ENCODE results near the gene BBOX1.

Gene BBOX1

DNA sequence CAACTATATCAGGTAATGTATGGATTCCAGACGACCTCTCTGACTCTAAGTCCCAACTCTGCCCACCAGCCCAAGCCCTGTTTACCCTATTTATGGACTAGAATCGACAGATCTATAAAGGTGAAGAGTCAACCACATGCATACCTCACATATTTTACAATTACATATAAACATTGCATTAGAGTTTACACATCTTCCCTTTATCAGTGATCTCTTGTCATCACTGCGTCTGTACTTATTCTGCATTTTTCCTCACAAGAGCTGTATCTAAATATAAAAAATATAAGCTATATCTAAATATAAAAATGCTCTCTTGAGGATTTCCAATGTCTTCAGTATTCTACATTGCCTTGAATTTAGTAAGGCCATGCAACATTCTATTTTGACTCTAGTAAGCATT, 38.2 kb upstream of the BBOX1 start:
- Histone ChIP-seq H3K9me3 (ENCODE audit: low read length) (no peaks in the 10 kb centered on the region), H3K36me3 (ENCODE audit: insufficient read depth, low read length) (no peaks in the 10 kb centered on the region), H4K20me1 (ENCODE audit: insufficient read depth, low read length) (no peaks in the 10 kb centered on the region), H3K4me2 (ENCODE audit: low read length) (peak overlapping the region; percentile 54), H3F3A (ENCODE audit: insufficient read depth, low read length) (no peaks in the 10 kb centered on the region), H3K4me1 (ENCODE audit: insufficient read depth, low read length, severe bottlenecking) (peaks cover 95% of the 10 kb centered on the region), H2AFZ (ENCODE audit: low read length) (no peak overlapping the region), H3K9ac (ENCODE audit: low read length) (no peak overlapping the region), H3K4me3 (ENCODE audit: low read depth, low read length, poor library complexity, severe bottlenecking) (no peak overlapping the region), H3K27ac (ENCODE audit: low read depth, low read length, poor library complexity, severe bottlenecking) (peak overlapping the region; percentile 88), H3K27me3 (ENCODE audit: insufficient read depth, low read length) (no peaks in the 10 kb centered on the region), H3K79me2 (ENCODE audit: insufficient read depth, low read length) (no peaks in the 10 kb centered on the region), H3K9me2 (ENCODE audit: low read depth, low read length) (no peaks in the 10 kb centered on the region)
- TF ChIP-seq EZH2 (IDR thresholded peaks at IDR 0.05; ENCODE audit: borderline replicate concordance, low read length) (no peak), CTCF (IDR thresholded peaks at IDR 0.05; ENCODE audit: low read length) (no peak)

DNA sequence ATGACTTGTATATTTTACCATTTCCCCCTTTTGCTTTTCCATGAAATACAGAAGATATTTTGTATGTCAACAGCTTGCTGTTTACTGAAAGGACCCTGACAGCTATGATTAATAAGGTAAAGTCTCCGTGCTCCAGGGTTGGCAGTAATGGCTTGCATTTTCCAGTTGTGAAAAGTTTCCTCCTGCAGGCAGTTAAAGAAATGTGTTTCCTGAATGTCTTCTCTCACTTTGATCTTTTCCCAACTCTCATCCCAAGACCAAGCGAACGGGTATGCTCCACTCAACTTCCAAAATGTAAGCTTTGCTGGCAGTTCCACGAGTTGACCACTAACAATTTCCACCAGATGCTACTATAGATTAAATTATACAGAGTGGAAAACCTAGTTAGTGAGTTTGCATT, 37.8 kb upstream of the BBOX1 start:
- peaks cover 95% of the 10 kb centered on the region for H3K4me1 ChIP-seq (ENCODE audit: insufficient read depth, low read length, severe bottlenecking)
- no peaks in the 10 kb centered on the region for H3K9me3 ChIP-seq (ENCODE audit: low read length)
- H3K27ac ChIP-seq (ENCODE audit: low read depth, low read length, poor library complexity, severe bottlenecking): peak overlapping the region; percentile 88
- no peak overlapping the region for H2AFZ ChIP-seq (ENCODE audit: low read length)
- H4K20me1 ChIP-seq (ENCODE audit: insufficient read depth, low read length): no peaks in the 10 kb centered on the region
- TF ChIP-seq CTCF (IDR thresholded peaks at IDR 0.05; ENCODE audit: low read length) (no peak), EZH2 (IDR thresholded peaks at IDR 0.05; ENCODE audit: borderline replicate concordance, low read length) (no peak)
- H3K9ac ChIP-seq (ENCODE audit: low read length): peak overlapping the region; percentile 47
- H3K36me3 ChIP-seq (ENCODE audit: insufficient read depth, low read length): no peaks in the 10 kb centered on the region
- H3K9me2 ChIP-seq (ENCODE audit: low read depth, low read length): no peaks in the 10 kb centered on the region
- peak overlapping the region; percentile 5 for H3K4me3 ChIP-seq (ENCODE audit: low read depth, low read length, poor library complexity, severe bottlenecking)
- H3K4me2 ChIP-seq (ENCODE audit: low read length): peak overlapping the region; percentile 54
- no peaks in the 10 kb centered on the region for H3F3A ChIP-seq (ENCODE audit: insufficient read depth, low read length)
- H3K27me3 ChIP-seq (ENCODE audit: insufficient read depth, low read length): no peaks in the 10 kb centered on the region
- no peaks in the 10 kb centered on the region for H3K79me2 ChIP-seq (ENCODE audit: insufficient read depth, low read length)

GRCh38 chr11:27004103-27004502, 36.5 kb upstream of the BBOX1 start:
- Histone ChIP-seq H2AFZ (ENCODE audit: low read length) (no peak overlapping the region), H3K79me2 (ENCODE audit: insufficient read depth, low read length) (no peaks in the 10 kb centered on the region), H3K9ac (ENCODE audit: low read length) (peak overlapping the region; percentile 47), H4K20me1 (ENCODE audit: insufficient read depth, low read length) (no peaks in the 10 kb centered on the region), H3K9me3 (ENCODE audit: low read length) (no peaks in the 10 kb centered on the region), H3K4me1 (ENCODE audit: insufficient read depth, low read length, severe bottlenecking) (peaks cover 96% of the 10 kb centered on the region), H3F3A (ENCODE audit: insufficient read depth, low read length) (no peaks in the 10 kb centered on the region), H3K4me2 (ENCODE audit: low read length) (peak overlapping the region; percentile 54; the same call in 1 of the 2 replicates), H3K27ac (ENCODE audit: low read depth, low read length, poor library complexity, severe bottlenecking) (peak overlapping the region; percentile 88), H3K36me3 (ENCODE audit: insufficient read depth, low read length) (no peaks in the 10 kb centered on the region), H3K4me3 (ENCODE audit: low read depth, low read length, poor library complexity, severe bottlenecking) (no peak overlapping the region), H3K9me2 (ENCODE audit: low read depth, low read length) (no peaks in the 10 kb centered on the region), H3K27me3 (ENCODE audit: insufficient read depth, low read length) (no peaks in the 10 kb centered on the region)
- TF ChIP-seq EZH2 (IDR thresholded peaks at IDR 0.05; ENCODE audit: borderline replicate concordance, low read length) (no peak), CTCF (IDR thresholded peaks at IDR 0.05; ENCODE audit: low read length) (no peak)

Data from OCI-LY1 (cell line).